Sciatic nerve (tissue), 2 donors: Measurements from ENCODE around the gene DNASE2B. TPM values are rescaled to one million over a fixed set of nuclear protein-coding genes. Genes with fewer than 3 reads are reported as not detected.

Source experiments
- ATAC-seq: fragments of 200-7000 bp; cut with Tn5 transposase; one replicate; pipeline ENCODE4 v1.9.1; 2020; ENCODE audit warnings: mild to moderate bottlenecking, moderate library complexity
- DNase-seq: peaks from one replicate; pipeline ENCODE4 v3.0.0-alpha.2; 2020; ENCODE audit warnings: low spot score
- intact Hi-C: fragments of 100-400 bp; cut with DNase I; formaldehyde crosslinking; loops from one replicate; pipeline ENCODE4 v1.14.2; 2022
- total RNA-seq: library from RNA; stranded (reverse); fragmentation: NEBNext Ultra II Directional; extraction: Animal tissue kit (Norgen Biotek cat#: 25700); gene quantifications from one replicate; pipeline ENCODE4 v1.2.1, GENCODE V29; 2021
- donor health status: DM: no; HTN: no; CAD: no.
- donor health status: DM: no; HTN: no; CAD: no.

The DNASE2B gene, protein sequence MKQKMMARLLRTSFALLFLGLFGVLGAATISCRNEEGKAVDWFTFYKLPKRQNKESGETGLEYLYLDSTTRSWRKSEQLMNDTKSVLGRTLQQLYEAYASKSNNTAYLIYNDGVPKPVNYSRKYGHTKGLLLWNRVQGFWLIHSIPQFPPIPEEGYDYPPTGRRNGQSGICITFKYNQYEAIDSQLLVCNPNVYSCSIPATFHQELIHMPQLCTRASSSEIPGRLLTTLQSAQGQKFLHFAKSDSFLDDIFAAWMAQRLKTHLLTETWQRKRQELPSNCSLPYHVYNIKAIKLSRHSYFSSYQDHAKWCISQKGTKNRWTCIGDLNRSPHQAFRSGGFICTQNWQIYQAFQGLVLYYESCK
- not detected for total RNA-seq

DNA sequence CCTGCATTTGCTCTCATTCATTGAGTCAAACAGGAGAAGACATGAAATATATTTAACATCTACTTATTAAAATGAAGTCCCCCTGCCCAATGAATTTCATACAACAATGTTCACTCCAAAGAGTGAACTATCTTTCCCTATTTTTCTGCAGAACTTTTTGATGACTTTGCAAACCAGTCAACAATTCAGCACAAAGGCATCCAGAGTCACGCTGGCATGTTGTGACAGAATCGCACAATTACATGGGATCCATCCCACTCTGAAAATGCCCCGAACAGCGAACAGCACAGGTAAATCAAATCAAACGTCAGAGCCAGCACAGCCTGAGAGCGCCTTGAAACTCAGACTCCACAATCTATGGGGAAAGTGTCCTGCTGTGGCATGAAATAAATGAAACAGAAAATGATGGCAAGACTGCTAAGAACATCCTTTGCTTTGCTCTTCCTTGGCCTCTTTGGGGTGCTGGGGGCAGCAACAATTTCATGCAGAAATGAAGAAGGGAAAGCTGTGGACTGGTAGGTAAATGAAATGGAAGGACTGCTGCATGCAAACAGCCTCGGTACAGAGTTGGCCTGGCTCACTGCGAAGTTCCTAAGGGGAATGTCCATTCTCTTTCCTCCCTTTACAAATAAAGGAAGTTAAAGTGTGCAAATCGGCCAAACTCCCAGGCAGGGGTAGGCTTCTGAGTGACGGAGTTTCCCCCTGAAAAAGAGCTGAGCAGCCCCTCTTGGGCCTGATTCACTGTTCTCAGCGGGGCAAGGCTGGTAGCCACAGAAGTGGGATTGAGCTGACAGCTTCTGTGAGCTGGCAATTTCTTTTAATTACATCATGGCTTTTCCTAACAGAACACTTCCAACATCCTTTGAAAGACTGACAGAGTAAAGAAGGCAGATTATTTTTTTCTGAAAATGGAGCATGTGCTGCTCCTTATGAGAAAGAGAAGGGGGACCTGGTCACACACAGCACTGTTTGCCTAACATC, at the start of gene DNASE2B:
Gene DNASE2B, plus strand, starts transcription at position 310 of the 981 bp plus-strand sequence. Its CDS starts 81 bp downstream, at position 391.
- ATAC-seq (no peak), DNase-seq (no peak)
- intact Hi-C loops, result no loop called here

DNA sequence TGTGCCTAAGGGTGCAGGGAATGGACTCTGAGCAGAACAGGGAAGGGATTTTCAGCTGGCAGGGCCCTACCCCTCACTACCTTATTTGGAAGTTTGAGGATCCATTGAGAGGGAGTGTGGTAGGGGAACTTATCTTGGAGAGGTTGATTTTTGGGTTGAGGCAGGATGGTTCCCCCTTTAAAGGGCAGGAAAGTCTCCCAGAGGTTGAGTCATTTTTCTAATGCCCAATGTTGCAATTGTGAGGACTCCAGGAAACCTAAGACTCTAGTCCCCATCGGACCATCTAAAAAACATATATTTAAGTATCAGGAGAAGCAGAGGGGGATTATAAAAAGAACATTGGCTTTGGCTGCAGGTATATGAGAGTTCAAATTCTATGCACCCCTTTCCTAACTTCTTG, 49.5 kb upstream of the DNASE2B start:
- DNase-seq (no peak), ATAC-seq (no peak)
- intact Hi-C loops, result no loop called here

DNA sequence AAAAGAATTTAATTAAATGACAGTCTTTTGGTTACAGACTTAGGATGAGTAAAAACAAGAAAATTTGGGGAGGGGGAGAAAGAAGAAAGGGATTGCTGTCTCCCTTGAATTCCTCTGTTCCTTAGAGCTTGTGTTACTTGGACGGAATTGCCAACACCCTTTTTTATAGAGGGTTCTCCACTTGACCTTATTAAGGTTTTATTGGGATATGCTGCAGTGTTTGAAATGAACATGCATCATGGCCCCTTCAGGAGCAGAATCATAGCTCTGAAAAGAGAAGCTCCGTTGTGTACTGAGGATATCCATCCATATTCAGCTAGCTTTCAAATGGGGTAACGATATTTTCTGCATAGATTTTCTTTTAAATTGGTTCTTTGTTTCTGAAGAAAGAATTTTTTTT, 48.2 kb upstream of the DNASE2B start:
- no peak for ATAC-seq
- DNase-seq, result no peak

DNA sequence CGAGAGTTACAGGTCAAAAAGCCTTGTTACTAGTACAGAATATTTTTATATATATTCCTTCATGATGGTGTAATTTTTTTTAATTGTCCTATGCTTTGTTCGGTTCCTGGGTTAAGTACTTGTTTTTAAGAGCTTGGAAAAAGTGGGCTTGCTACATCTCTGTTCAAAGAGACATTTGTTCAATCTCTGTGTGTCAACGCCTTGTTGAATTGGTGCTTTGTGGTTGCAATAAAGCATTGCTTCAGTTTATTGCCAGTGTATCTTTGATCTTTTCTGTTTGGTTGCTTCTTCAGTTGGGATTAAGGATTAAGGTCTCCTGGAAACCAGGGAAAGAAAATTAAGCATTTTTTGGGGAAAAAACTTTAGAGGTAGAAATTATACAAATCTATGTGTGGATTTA, 47.7 kb upstream of the DNASE2B start:
- intact Hi-C loops, result no loop called here
- DNase-seq (no peak), ATAC-seq (no peak)

More for the DNA sequence above, 48.2 kb upstream of the DNASE2B start:
- intact Hi-C loops, result no loop called here

DNA sequence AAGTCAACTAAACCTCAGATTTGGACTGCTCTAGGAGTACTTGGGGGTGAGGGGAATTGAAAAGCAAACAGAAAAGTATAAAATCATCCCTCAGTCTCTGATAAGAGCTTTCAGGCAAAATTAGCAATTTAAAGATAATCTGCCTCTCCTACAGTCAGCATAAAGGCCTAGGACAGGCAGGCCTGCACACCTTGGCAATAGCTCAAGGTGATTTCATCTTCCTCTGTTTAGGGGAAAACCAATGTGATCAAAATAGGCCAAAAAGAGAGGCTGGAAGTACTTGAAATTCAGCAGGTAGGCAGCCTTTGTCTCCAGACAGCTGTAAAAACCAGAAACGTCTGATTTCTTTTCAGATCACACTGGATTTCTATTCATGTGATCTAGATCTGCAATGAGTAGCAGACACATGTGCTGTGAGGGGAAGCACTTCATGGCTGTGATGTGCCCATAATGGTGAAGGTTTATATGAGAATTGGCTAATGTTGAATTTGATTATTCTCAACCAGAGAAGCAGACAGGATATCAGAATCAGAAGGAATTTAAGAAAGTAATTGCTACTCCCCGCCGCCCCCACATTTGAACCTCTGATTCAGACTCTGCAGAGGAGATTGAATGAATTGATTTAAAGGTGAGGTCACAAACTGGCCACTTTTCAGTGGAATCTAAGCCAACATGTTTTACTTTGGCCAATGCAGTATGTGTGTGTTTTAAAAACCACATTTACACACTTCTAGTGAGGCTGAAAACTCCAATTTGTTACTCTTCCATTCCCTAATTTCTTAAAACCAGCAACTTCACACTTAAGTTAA, 45.8 kb upstream of the DNASE2B start:
- DNase-seq (no peak), ATAC-seq (no peak)
- intact Hi-C loops, result no loop called here

DNA sequence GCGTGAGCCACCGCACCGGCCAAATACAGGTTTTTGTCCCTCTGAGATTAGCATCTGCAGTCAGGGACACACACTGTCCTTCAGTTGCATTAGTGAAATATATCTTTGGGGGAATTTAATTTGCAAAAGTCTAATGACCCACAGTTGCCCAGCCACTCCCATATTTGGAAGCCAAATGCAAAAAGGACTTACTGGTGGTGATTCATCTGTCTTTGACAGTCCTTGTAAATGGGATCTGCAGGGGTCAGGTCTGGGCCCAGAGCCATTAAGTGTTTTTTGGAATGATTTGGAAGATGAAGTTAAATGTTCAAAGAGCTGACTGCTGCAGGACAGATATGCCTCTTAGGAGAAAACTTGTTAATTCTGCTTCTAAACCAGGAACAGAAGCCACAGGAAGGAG, 44.6 kb upstream of the DNASE2B start:
- ATAC-seq (peak; percentile 57), DNase-seq (no peak)
- intact Hi-C loops, result no loop called here

DNA sequence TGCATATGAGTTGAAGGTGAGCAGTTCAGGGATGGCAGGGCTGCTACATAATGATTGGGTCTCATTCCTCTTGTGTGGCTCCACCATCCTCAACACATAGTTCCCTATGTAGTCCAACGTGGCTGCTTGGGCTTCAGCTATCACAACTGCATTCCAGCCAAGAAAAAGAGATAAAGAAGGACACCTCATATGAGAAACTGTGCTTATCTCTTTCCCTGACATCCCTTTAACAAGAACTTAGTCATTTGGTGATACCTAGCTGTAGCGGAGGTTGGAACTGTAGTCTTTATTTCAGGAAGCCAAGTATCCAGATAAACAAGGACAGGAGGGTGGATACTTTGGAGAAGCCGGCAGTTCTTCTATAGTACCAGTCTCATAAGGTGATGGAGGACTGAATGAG, 42.7 kb upstream of the DNASE2B start:
- DNase-seq, result no peak
- ATAC-seq, result no peak
- intact Hi-C loops, result no loop called here

DNA sequence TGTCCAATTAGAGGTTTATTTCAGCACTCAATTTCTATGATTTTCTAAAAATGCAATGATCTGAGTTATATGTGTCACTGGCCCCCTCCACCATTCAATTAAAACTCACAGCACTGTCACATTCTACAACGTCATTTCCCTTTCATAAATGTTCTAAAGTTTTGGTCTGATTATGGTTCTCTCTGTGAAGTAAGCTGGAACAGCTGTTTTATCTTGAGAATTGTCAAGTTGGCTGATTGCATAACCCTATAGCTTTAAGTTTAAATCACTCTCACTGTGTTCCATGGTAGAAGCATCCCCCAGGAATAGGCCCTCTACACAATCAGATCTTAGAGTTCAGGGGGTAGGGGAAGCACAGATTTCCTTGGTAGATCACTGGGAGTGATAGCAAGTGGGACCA, 41.4 kb upstream of the DNASE2B start:
- intact Hi-C loops, result no loop called here
- ATAC-seq (no peak), DNase-seq (no peak)

DNA sequence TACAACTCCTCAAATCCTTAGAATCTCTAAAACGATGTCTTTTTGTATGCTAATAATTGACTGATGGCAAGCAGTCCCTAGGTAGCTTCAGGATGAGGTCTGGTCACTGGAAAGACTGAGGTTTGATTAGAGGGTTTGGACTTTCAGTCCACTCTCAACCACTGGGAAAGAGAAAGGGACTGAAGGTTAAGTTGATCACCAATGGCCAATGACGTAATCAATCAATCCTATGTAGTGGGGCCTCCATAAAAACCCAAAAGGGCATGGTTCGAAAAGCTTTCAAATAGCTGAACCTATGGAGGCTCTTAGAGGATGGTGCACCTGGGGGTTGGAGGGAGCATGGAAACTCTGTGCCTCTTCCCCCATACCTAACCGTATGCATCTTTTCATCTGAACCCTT, 39.6 kb upstream of the DNASE2B start:
- DNase-seq (no peak), ATAC-seq (no peak)
- intact Hi-C loops, result no loop called here

DNA sequence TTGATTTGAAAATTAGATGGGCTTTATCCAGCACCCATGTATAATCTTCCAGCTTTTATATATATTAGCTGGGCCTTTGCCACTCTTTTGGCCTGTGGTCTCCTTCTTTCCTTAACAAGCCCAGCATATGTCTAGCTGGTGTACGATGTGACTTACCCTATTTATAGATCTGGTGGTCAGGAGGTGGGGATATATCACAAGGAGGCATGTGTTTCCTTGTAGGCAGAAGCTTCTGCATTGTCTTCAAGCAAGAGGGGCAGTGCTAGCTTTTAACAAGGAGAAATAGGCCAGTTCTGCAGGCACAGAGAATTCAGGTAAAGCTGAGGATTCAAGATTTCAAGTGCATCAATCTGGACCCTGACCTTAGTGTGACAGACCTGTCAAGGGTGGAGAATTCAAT, 38.0 kb upstream of the DNASE2B start:
- DNase-seq, result no peak
- ATAC-seq, result no peak
- intact Hi-C loops, result no loop called here

DNA sequence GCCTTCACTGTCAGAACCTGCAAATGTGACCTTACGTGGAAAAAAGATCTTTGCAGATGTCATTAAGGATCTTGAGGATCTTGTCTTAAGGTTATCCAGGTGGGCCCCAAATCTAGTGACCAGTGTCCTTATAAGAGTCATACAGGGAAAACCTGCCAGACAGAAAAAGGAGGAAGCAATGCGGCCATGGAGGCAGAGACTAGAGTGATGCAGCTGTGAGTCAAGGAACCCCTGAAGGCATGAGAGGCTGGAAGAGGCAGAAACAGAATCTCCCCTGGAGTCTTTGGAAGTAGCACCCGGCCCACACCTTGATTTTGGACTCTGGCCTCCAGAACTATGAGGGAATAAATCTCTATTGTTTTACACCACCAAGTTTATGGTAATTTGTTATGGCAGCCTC, 36.5 kb upstream of the DNASE2B start:
- ATAC-seq (no peak), DNase-seq (no peak)
- intact Hi-C loops, result no loop called here

DNA sequence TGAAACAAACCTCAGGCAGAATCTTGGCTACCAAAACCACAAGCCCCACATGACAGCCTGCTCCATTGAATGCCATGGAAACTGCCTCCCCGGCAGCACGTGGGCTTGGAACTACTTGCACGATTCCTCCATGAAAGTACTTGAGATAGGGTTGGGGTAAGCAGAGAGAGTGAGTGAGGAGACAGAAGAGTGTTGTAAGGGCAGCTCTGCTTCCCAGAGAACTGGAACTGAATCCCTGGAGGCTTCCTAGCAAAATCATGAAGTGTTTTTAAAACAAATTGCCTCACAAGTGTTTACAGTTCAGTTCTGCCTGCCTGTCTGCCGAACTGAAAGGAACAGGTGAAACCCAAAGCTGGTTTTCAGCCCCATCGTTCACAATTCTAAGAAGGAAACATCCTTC, 35.3 kb upstream of the DNASE2B start:
- intact Hi-C loops, result no loop called here
- DNase-seq (no peak), ATAC-seq (peak; percentile 61)

DNA sequence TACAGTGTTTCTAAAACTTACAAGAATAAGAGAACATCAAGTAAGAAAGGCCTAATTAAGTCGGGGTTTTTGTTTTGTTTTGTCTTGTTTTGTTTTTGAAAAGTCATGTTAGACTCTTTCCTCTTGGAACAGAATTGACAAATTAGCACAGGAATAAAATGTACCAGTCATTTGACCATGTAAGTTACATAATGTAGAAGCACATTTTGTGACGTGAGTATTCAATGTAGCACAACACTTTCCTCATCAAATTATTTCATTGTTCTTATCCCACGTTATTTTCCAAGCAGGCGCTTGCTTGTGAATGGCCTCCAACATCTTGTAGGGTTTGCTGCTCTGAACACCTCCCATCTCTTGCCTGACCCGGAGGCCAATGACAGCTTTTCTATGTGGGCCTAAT, 34.7 kb upstream of the DNASE2B start:
- intact Hi-C loops, result no loop called here
- DNase-seq, result no peak
- no peak for ATAC-seq

DNA sequence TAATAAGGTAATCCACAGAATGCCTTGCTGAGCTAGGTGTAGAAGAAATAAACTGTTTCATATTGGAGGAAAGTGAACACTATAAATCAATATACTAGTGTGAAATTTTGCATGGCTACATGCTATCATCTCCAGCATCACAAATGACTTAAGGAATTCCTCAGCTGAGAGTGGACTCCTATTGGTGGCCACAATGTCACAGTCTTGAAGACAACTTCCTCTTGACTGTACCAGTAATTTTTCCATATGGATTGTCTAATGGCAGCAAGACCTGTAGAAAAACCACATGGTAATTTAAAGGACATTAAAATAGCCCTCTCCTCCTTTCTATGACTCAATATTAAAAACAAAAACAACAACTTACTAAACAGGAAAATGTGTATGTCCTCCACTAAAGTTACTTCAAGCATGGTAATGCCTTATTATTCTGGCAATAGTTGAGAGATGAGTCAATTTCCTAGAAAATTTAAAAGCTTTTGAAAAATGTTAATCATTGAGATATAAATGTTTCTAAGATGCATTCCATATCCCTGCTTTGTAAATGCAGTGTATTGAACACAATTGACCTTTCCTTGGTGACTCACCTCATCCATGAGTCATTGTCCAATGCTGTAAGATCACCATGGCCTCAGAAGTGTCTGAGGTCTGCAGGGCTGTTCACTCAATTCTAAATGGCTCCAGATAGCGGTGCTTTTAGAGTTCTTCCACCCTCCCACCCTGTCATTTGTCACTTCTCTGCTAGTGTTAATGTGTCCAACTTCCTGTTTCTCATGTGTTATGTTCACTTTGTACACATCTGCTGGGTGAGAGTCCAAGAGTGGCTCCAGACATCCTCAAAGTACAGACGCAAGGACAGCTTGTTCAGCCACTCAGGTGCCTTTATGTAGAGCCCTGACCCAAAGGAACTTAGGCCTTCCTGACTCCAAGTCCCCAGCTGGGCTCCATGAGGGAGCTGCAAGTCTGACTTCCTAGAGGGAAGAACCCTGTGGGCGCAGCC, 32.8 kb upstream of the DNASE2B start:
- intact Hi-C loops, result no loop called here
- ATAC-seq (no peak), DNase-seq (no peak)

DNA sequence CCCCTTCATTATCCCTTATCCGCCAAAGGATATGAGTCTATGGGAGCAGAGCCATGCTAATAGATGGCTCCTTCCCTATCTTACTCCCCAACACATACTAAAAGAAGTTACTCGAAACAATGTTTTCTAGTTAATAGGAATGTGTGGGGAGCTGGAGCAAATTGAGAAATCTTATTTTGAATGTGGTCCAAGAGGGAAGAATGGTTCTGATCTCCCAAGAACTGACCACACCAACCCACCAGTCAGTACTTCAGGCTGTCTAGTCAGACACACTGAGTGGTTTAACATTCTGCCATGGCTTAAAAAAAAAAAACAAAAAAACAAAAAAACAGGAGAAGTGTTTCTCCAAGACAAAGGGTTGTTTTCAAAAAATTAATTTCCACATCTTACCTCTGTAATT, 31.5 kb upstream of the DNASE2B start:
- DNase-seq, result no peak
- intact Hi-C loops, result no loop called here
- ATAC-seq, result no peak

DNA sequence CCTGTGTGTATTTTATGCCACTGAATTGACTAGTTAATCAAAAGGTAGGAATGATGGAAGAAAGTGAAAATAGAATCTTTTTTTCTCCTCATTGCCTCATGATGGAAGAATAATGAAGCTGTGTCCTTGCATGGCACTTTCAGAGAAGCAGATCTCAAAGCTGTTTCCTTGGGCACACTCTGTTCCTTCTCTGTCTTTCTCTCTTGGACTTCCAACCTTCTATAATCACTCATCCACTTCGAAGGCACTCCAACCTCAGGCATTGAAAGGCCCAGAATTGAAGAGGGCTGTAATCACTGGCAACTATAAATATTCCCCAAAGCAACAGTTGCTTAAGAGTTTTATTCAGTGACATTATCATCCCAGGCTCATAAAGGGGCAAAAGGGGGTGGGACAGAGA, 31.1 kb upstream of the DNASE2B start:
- DNase-seq (no peak), ATAC-seq (no peak)
- intact Hi-C loops, result no loop called here

DNA sequence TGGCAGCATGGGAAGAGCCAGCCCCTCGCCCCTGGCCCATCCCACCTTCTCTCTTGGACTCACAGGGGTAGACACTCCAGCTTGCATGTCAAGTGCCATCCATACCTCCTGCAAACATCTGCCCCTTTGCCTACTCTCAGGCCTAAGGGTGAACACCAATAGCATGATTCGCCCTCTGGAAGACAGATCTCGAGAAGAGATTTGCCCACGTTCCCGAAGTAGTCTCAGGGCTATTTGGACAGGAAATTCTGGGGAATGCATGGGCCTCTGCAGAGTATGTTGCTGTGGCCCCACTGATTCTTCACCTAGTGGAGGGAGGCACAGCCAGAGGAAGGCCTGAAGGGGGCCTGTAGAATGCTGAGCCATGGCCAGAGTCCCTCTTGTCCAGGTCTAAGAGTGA, 29.8 kb upstream of the DNASE2B start:
- ATAC-seq, result no peak
- no peak for DNase-seq
- intact Hi-C loops, result no loop called here

DNA sequence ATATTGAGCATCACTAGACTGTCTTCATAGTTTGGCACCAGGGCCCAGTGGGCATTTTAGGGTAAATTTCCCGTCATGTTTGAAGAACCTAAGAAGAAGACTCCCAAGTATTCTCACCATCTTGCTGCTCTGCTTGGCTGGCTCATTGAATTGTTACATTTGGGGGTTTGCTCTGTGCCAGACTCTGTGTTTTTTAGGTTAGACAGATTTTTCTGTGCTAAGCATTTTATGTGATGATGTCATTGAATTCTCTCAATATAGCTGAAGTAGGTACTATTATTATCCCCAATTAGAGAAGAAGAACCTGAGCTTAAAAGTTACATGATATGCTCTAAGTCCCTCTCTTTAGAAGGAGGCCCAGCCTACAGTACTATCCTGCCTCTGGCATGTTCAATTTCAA, 28.0 kb upstream of the DNASE2B start:
- DNase-seq, result no peak
- no peak for ATAC-seq
- intact Hi-C loops, result no loop called here
